Stimulated activated CD4-positive, alpha-beta T cell treated with anti-CD3 and anti-CD28 coated beads, Interleukin-2, amount 100 ng/mL, for 4 hours (primary cell): ENCODE measurements around the gene CASP10.
A peak's percentile ranks its signal among the peaks of the same experiment; 100 is the strongest.

Experiments used
- DNase-seq: peaks from one replicate; pipeline ENCODE4 v3.0.0-alpha.2; 2020; ENCODE audit warnings: low read depth

CASP10 gene

GRCh38 chr2:201258666-201259615 is 76.0 kb downstream of the CASP10 start:
- DNase-seq, result no peak

DNA sequence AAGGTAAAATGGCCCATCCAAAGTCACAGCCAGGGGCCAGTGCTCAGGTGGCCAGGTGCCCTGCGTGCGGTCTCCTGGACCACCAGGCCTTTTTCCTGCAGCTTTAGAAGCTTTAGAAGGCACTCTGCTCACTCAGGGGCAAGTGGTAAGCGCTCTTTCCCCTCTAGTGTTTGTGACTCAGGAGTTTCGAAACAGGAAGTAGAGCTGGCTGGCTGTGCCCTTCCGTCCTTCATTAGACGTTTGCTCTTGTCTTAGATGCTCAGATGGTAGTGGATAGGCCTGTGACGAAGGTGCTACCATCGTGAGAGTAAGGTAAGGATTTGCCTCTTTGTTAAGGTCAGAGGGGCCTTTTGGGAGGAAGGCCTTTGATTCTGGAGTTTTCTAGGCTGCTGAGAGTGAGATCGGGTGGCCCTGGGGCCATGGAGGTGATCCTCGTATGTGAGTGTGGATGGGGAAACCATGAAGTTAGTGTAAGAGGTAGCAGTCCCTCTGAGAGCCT is 77.4 kb downstream of the CASP10 start, which contains the start of gene CASP8:
Gene CASP8, plus strand, starts transcription at position 235 of the 499 bp plus-strand sequence. CDS start 5,951 bp downstream, outside the sequence.
- peak; percentile 52 for DNase-seq

DNA sequence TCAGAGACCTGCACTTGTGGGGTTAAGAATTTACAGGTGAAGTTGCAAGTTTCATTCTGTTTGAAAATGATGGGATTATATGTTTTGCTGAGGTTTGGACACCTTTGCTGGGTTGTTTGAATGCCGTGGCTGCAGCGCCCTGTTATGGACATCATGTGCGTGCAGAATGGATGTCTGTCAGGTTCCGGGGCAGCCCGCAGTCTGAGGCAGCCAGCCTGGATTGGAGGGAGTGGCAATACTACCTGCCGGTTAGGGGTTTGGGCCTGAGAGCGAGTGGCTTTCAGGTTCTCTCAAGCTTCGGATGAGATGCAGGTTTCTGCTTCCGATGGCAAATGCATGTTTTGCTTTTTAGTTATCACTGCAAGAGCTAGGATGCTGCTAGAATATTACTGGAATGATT is 78.5 kb downstream of the CASP10 start:
- DNase-seq, result peak; percentile 14

GRCh38 chr2:201261906-201262305 is 79.0 kb downstream of the CASP10 start:
- DNase-seq, result no peak

- DNase-seq, result no peak
Observed at GRCh38 chr2:201262718-201263117, 79.8 kb downstream of the CASP10 start.

GRCh38 chr2:201263779-201264178 is 80.8 kb downstream of the CASP10 start:
- peak; percentile 24 for DNase-seq

DNA sequence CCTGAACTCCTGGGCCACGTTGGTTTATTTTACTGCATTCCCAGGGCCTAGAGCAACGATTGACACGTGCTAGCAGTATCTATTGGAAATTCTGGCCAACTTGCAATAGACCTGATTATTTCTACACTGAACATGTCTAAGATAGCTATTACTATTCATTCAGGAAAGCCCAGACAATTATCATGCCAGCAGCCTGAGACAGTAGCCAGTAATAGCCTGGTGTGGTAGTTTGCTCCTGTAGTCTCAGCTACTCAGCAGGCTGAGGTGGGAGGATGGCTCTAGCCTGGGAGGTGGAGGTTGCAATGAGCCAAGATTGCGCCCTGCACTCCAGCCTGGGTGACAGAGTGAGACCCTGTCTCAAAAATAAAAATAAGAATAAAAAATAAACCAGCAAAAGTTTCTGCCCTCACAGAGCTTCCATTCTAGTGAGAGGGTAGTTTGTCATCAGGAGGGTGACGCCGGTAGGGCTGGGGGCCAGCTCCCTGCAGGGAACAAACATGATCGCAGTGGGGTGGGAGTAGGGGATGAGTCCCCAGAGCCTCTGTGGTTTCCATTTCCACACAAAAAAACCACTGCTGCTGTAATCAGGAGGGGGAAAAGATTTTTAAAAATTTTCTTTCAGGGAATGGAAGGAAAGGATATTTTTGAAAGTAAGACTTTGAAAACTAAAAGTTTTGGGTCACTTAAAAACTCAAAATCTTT is 81.7 kb downstream of the CASP10 start:
- DNase-seq, result no peak

GRCh38 chr2:201266629-201267028 is 83.7 kb downstream of the CASP10 start:
- no peak for DNase-seq

DNA sequence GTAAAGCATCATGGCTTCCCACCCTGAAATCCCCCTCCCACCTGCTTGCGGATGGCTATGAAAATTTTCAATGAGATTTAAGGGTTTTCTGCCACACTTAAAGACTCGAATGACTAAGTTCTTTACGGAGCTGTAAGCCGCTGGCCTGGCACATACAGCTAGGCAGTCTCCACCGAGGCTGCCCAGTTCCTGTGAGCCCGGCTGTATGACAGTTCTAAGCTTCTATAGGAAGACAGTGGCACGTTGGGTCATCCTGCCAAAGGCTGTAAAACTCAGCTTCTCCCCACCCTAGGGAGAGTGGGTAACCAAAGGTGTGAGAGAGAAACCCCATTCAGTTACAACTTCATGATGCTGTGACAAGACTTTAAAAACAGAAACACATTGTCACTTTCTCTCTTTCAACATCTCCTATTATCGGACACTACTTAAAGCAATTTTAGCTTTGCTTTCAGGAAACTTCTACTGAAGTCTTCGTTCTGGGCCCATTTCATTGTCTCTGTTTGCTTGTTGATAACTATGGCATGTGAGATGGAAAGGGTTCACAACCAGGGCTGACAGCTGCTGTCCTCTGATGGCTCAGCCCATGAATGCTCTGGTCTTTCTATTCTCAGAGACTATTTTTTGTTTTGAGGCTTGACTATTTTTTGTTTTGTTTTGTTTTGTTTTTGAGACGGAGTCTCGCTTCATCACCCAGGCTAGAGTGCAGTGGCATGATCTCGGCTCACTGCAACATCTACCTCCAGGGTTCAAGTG is 84.5 kb downstream of the CASP10 start:
- DNase-seq, result no peak

GRCh38 chr2:201269764-201270163 is 86.8 kb downstream of the CASP10 start:
- DNase-seq, result no peak

GRCh38 chr2:201270293-201271001 is 87.5 kb downstream of the CASP10 start:
- DNase-seq, result no peak

GRCh38 chr2:201271917-201272316 is 89.0 kb downstream of the CASP10 start:
- DNase-seq, result no peak

GRCh38 chr2:201273330-201273983 is 90.5 kb downstream of the CASP10 start:
- no peak for DNase-seq

GRCh38 chr2:201275069-201275468 is 92.1 kb downstream of the CASP10 start:
- DNase-seq, result no peak

- no peak for DNase-seq
Observed at GRCh38 chr2:201275990-201276389, 93.0 kb downstream of the CASP10 start.

DNA sequence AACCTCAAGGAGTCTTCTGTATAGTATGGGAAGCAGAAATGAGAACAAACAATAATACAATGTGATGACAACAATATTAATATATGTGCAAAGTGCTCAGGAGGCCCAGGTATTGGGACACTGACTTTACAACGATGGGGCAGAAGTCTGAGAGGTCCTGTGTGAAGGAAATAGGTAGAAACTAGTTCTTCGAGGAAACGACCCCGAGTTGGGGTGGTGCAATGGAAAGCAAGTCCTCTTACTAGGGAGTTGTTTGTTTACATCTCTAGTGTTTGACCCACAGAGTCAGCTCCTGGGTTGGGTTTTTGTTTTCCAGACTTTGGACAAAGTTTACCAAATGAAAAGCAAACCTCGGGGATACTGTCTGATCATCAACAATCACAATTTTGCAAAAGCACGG is 93.6 kb downstream of the CASP10 start:
- DNase-seq, result no peak
